Femur (tissue), 1 donor: Measurements from ENCODE around the gene HTR3B.
A peak's percentile ranks its signal among the peaks of the same experiment; 100 is the strongest.
"Not testable (repeated sequence)": the region's sequence is repeated elsewhere in the genome, so short reads cannot be mapped to it uniquely, and the experiment has no call there.

Experiments
- DNase-seq: peaks from one replicate; pipeline ENCODE4 v3.0.0-alpha.2; 2017

The HTR3B gene, protein sequence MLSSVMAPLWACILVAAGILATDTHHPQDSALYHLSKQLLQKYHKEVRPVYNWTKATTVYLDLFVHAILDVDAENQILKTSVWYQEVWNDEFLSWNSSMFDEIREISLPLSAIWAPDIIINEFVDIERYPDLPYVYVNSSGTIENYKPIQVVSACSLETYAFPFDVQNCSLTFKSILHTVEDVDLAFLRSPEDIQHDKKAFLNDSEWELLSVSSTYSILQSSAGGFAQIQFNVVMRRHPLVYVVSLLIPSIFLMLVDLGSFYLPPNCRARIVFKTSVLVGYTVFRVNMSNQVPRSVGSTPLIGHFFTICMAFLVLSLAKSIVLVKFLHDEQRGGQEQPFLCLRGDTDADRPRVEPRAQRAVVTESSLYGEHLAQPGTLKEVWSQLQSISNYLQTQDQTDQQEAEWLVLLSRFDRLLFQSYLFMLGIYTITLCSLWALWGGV

DNA sequence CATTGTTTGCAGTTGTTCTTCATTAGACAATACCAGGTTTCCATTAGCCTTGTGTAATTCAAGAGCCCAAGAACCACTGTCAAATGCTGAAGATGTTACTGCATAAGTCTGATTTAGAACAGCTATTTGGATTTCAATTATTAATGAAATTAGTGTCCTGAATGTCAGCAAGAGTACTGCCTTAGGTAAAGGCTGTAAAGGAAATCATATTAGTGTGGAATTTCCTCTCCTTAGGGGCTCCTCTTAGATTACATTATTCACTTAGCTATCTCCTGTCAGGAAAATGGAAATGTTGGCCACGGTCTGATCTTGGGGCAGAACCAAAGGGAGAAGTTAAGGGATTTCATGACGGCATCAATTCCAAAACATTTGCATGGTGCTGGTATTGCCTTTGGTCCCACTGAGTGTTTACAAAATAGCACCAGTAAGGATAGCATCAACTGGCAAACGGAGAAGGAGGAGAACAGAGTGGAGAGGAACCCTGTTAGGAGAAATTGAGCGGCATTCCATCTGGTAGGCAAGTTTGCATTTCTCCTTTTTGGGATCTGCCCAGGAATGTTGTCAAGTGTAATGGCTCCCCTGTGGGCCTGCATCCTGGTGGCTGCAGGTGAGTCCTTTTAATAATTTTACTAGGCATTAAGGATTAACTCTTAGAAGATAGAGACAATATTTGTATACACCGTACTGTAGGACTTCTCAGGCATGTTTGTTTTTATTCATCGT is at the start of gene HTR3B:
TSS of gene HTR3B (plus strand) at position 418 of the 723 bp plus-strand sequence. CDS start at position 556, 138 bp downstream.
- DNase-seq = no peak

DNA sequence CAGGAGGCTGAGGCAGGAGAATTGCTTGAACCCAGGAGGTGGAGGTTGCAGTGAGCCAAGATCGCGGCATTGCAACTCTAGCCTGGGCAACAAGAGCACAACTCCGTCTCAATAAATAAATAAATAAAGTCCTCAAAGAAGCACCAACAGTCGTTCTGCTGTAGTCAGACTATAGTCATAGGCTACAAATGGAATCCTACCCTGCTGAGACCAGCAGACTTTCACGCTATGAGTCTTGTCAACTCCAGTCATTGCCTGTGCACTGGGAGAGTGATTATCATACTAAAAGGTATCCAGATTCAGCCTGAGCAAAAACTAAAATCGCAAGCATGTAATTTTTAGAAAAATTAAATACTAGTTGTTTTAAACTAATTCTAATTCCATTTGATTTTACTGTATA is 48.8 kb upstream of the HTR3B start:
- DNase-seq = no peak

DNA sequence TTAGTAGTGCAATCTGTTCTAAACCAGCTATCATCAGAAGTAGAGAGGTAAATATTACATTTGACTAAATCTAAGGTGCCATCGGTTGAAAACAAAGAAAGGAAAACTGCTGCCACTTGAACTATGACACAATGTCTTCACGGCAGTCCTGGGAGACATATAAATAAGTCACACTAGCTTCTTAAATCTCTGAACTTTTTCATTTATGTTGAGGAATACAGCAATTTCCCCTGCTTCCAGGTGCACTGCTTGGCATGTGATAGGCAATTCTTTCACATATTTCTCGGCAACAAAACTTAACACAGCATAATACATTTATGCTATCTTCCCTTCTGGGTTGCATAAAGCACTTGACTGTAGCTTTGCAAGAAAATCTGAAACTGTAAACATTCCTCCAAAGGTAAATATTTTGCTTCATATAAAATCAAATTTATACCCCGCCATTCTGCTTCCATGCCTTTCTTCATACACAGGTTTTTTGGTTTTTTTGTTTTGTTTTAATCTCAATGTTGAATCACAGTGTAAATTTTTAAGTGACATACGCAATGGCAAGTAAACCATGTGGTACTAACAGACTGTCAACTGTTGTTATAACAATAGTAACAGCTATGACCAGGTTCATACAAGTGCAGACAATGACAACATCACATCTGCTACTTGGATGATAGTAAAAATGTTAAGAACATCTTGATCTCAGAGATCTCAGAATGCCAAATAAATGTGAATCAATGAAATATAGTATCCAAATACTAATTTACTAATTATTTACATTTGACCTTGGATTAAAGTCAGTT is 47.4 kb upstream of the HTR3B start:
- no peak for DNase-seq

DNA sequence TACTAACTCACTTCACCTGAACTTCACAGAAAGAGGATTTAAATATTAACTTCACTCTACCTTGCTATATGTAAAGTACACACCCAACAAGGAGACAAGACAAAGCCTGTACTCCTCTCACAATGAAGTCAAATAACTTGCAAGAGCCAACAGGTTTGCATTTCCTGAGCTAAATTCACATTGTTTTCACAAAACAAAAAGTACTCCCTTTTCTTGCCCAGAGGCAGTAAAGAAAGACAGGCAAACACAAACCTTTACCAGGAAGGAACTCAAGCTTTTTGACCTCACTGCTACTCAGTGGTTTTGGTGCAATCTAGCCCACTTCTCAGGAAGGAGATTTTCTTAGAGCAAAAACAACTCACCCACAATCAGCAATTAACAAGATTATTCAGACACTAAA is 44.9 kb upstream of the HTR3B start:
- DNase-seq = no peak

DNA sequence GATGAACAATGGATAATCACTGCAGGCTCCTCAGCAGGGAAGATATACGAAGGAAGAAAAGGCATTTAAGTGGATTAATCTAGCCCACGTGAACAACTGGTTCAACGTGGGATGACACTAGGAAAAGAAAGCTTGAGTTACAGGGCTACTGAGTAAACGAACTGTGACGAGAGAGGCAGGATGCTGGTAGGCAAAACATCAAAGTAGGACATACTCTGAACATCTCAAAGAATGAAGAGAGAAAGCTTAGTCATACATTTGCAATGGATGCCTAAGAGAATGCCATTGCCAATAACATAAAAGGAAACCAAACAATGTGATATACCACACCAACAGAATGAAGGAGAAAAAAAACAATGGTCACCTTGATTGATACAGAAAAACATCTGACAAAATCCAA is 42.2 kb upstream of the HTR3B start:
- DNase-seq = no peak

DNA sequence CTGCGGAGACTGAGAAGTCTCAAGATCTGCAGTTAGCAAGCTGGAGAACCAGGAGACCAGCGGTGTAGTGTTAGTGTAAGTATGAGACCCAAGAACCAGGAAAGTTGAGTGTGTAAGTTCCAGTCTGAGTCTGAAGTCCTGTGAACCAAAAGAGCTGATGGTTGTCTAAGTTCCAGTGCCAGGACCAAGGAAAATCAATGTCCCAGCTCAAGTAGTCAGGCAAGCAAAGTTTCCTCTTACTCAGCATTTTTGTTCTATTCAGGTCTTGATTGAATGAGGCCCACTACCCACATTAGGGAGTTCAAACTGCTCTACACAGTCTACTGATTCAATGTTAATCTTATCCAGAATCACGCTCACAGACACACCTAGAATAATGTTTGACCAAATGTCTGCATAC is 40.2 kb upstream of the HTR3B start:
- DNase-seq = no peak

DNA sequence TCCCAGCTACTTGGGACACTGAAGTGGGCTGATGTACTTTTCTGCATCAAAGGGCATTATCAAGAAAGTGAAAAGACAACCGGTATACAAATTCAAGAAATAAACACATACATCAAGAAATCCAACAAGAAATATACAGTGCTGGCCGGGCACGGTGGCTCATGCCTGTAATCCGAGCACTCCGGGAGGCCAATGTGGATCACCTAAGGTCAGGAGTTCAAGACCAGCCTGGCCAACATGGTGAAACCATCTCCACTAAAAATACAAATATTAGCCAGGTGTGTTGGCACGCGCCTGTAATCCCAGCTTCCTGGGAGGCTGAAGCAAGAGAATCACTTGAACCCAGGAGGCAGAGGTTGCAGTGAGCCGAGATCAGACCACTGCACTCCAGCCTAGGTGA is 38.7 kb upstream of the HTR3B start:
- no peak for DNase-seq

DNA sequence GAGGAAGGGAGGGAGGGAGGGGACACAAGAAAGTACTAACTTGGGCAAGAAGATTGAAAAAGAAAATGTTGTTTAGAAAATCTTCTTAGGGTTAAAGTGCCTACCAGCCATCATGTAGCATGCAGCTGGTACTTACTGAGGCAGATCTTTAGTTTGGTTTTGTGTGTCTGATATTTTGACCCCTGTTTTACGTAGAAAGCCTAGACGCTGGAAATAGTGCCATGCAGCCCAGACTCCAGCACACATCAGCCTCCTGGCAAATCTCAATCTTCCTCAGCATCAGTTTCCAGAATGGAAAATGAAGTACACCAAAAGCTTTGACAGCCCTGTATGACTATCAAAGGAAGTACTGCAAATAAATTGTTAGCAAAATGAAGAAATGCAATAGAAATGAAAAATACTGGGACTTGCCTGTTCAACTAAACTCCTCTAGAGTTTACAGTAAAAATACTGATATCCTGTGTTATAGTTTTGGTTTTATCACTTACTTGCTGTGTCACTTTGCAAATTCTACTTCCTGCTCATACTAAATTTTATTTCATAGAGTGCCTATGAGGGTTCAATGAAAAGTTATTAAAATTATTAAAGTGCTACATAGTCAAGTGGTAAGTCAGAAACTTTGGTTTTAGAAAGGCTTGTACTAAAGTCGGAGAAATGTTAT is 36.6 kb upstream of the HTR3B start:
- DNase-seq = no peak

DNA sequence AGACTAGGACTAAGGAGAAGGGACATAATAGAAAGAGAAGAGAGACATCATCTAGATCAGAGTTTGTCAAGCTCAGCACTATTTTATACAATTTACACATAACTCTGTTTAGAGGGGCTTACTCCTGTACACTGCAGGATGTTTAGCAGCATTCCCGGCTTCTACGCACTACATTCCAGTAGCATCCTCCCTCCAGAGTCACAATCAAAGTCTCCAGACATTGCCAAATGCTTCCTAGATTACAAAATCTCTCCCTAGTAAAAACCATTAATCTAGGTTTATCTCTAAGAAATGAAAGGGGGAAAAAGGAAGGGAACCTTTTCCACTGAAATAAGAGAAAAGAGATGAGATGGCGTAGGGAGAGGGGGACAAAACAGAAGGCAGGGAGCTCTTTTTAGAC is 33.3 kb upstream of the HTR3B start:
- no peak for DNase-seq

DNA sequence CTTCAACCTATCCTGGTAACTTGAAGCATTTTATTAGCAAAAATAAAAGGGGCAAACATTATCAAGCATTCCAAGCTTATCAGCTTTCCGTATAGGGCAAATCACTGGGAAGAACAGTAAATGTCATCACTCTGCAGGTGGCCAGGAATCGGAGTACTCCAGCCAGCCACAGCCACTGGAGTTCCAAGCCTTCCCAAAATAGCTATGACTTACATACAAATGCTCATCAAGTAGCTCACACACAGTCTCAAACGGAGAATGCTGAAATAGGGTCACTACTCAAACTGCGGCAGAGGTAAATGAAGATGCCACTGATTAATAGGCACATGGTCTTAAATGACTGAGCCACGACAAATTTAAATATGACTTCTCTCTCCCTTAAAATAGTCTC is 31.4 kb upstream of the HTR3B start:
- peak; percentile 31 for DNase-seq

DNA sequence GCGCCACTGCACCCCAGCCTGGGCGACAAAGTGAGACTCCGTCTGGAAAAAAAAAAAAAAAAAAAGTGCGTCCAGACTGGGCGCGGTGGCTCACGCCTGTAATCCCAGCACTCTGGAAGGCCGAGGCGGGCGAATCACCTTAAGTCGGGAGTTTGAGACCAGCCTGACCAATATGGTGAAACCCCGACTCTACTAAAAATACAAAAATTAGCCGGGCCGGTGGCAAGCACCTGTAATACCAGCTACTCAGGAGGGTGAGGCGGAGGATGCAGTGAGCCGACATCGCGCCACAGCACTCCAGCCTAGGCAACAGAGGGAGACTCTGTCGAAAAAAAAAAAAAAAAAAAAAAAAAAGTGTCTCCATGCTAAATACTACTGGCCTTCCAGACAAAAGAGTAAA is 30.5 kb upstream of the HTR3B start:
- DNase-seq = no peak

DNA sequence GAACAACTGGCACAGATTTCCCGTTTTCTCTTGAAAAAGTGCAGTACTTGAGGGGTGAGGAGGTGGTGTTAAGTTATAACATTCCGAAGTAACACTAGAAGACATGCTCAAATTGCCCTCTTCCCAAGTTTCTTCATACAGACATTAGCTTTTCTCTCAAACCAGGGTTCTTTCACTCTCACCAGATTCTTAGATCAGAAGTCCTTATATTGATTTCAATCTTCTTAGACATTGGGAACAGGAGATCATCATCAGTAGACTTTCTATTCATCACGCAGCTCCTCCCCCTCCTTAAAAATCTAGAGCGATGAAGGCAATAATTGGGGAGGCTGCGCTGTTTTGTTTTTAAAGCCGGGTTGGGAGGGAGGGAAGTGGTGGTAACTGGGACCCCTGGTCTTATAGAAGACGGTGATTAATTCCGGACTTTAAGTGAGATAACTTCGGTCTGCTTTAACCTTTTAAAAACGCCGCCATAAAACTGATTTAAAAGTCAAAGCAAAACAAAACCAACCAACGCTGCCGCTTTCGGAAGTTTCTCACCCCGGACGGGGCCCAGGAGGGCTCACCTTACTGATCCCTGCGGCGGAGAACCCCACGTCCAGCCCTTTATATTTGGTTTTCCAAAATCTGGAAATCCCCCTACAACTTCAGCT is 29.9 kb upstream of the HTR3B start:
- DNase-seq = no peak

DNA sequence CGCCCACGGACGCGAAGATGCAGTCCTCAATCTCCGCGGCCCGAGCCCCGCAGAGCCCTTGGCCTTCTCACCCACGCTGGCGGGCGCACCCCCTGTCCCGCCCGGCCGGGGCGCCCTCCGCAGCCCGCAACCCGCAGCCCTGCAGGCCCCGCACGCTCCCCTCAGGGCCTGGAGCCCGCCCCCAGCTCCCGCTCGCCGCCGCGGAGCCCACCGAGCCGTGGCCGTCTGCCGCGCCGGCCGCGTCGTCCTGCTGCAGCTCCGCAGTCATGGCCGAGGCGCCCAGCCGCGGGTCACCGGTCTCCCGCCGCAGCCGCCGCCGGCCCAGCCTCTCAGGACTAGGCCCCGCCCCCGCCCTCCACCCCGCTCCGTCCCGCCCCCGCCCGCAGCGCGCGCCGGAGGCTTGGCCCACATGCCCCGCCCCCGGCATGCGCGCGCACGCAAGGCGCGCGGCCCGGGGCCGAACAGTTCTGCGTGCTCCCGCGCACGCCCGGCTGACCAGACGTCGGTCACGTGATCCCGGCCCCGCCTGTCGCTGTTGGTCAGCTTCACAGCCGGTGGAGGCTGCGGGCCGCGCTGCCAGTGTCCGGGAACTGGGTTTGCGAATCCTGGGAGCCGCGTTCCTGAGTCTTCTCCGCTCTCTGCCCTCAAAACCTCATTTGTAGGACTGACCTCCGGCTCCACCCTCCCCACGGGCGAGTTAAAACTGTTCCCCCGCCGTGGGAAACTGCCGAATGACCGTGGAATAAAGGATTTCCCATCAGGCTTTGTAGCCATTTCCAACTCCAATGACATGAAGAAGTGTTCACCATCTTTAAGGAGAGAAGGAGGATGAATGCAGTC is 29.1 kb upstream of the HTR3B start, which contains the start of gene USP28:
TSS of gene USP28 (minus strand) at position 339 of the 840 bp plus-strand sequence. CDS start at position 268, 71 bp downstream.
- peak; percentile 97 for DNase-seq

DNA sequence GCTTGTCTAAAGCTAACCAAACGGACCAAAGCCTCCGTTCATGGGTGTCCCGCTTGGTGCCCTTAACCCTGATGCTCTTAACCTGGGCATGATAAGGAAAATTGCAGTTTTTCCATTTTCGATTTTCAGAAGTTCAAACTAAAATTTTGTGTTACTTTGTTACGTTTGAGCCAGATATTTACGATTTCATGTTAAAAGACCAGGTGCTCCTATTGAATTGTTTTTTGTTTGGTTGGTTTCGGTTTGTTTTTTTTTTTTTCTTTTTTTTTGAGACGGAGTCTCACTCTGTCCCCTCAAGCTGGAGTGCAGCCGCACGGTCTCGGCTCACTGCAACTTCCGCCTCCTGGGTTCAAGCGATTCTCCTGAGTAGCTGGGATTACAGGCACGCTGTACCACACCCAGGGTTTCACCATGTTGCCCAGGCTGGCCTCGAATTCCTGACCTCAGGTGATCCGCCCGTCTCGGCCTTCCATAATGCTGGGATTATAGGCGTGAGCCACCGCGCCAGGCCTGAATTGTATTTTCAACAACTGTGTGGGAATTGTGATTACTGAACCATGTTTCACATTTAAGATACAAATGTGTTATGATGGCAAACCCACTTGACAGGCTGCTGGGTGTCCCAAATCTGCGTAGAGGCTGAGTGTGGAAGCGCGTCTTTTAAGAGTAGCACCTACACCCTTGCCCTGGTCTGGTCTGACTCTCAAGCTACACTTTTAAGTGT is 28.4 kb upstream of the HTR3B start:
- DNase-seq = peak; percentile 19

DNA sequence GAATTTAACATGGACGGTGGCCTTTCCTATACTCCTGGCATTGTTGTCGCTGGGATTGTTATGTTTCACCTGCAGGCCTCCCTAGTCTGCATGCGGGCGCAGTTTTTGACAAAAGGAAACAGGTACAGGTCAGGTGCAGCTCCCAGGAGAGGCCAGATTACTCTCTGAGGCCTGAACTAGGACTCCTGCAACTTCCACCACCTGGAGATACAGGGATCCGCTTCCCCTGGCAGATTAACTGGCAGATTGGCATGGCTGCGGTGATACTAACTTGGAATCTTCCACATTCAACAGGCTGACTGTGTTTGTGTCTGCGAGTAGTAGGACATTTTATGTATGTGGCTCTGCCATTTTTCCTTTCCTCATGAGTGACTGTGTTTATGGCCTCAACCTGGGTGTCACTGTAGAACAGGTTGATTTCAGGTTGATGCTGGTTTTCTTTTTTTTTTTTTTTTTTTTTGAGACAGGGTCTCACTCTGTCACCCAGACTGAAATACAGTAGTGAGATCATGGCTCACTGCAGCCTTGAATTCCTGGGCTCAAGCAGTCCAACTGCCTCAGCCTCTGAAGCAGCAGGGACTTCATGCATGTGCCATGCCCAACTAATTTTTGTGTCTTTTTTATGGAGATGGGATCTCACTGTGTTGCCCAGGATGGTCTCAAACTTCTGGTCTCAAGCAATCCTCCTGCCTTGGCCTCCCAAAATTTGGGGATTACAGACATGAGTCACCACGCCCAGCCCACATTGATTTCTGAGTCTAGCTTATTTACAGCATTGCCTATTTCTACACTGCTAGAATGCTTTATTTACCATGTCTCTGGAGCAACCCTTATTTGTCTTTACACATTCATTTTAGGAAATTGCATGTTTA is 27.6 kb upstream of the HTR3B start:
- DNase-seq = no peak

DNA sequence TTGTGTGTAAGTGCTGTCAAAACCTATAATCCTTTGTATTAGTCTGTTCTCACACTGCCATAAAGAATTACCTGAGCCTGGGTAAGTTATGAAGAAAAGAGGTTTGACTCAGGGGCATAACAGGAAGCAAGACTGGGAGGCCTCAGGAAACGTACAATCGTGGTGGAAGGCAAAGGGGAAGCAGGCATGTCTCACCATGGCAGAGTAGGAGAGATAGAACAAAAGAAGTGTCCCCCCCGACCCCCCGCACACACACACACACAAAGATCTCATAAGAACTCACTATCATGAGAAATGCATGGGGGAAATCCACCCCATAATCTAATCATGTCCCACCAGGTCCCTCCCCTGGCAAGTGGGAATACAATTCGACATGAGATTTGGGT is 26.9 kb upstream of the HTR3B start:
- no peak for DNase-seq

DNA sequence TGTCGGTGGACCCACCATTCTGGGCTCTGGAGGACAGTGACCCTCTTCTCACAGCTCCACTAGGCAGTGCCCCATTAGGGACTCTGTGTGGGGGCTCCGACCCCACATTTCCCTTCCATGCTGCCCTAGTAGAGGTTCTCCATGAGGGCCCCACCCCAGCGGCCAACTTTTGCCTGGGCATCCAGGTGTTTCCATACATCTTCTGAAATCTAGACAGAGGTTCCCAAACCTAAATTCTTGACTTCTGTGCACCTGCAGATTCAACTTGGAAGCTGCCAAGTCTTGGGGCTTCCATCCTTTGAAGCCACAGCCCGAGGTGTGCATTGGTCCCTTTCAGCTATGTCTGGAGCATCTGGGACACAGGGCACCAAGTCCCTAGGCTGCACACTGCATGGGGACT is 25.1 kb upstream of the HTR3B start:
- not testable (repeated sequence) for DNase-seq

DNA sequence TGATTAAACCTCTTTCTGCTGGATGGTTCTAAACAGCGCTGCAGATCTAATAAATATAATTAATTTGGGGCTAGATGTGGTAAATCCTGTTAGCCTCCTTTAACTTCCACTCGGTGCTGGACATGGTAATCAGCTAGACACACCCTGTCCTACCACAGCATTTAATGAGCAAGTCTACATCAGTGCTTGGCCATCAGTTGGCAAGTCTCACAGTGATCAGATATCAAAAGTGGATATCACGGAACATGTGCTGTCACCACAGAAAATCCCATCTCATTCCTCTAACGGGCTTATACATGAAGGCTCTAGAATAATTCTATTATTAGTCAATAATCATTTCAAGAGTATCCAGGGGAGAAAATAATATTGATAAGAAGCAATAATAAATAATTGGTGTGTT is 23.6 kb upstream of the HTR3B start:
- DNase-seq = no peak

DNA sequence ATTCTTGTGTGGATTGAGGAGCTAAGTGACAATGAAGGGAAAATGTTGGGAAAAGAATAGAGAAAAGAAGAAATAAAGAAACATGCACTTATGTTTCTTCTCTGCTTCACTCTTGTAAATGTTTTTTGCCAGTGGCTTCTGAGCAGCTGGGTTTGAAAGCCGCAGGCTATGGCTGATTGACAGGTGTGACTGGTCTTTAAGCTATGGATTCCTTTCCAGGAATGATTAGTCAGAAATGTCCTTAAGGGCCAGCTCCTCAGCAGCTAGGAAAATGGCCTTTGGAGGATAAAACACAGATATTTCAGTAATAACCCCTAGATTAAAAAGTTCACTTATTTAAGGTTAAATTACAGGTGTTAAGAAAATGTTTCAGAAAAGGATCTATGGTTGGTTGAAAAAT is 22.7 kb upstream of the HTR3B start:
- no peak for DNase-seq
